Left lobe of liver (tissue), 2 donors: ENCODE results near the gene RMDN2. TPM values are rescaled to one million over a fixed set of nuclear protein-coding genes. Genes with fewer than 3 reads are reported as not detected.

ENCODE experiments used
- ATAC-seq: fragments of 200-7000 bp; cut with Tn5 transposase; one replicate; pipeline ENCODE4 v1.9.1; 2020; ENCODE audit warnings: mild to moderate bottlenecking, moderate library complexity
- DNase-seq: peaks from one replicate; pipeline ENCODE4 v3.0.0-alpha.2; 2020; ENCODE audit warnings: low spot score
- total RNA-seq: library from RNA; stranded (reverse); gene quantifications from one replicate; pipeline ENCODE4 v1.2.1, GENCODE V29; 2021
- donor health status: DM: no; HTN: no; CAD: no; lungs with moderate emphysema.
- donor health status: DM: no; HTN: yes; CAD: no.

RMDN2 gene
- total RNA-seq, 1 donor from 2014 or later, result 16.4 TPM

GRCh38 chr2:37896319-37896718 is 28.8 kb upstream of the RMDN2 start:
- peak; percentile 98 for ATAC-seq
- no peak for DNase-seq

- no peak for DNase-seq
- no peak for ATAC-seq
Observed at GRCh38 chr2:37897511-37897910, 27.6 kb upstream of the RMDN2 start.

GRCh38 chr2:37898448-37898847 is 26.6 kb upstream of the RMDN2 start:
- ATAC-seq, result no peak
- no peak for DNase-seq

GRCh38 chr2:37902991-37903390 is 22.1 kb upstream of the RMDN2 start:
- ATAC-seq, result no peak
- no peak for DNase-seq

GRCh38 chr2:37904425-37904824 is 20.7 kb upstream of the RMDN2 start:
- ATAC-seq, result no peak
- no peak for DNase-seq

GRCh38 chr2:37904993-37905392 is 20.1 kb upstream of the RMDN2 start:
- no peak for DNase-seq

GRCh38 chr2:37906131-37906530 is 19.0 kb upstream of the RMDN2 start:
- DNase-seq (no peak), ATAC-seq (no peak)

More at GRCh38 chr2:37904993-37905392, 20.1 kb upstream of the RMDN2 start:
- no peak for ATAC-seq

GRCh38 chr2:37907501-37908225 is 17.4 kb upstream of the RMDN2 start:
- no peak for ATAC-seq
- no peak for DNase-seq

- DNase-seq (no peak), ATAC-seq (peak; percentile 11)
Observed at GRCh38 chr2:37911296-37911873, 13.7 kb upstream of the RMDN2 start.

GRCh38 chr2:37912056-37912455 is 13.0 kb upstream of the RMDN2 start:
- DNase-seq, result no peak
- no peak for ATAC-seq

GRCh38 chr2:37912616-37913015 is 12.5 kb upstream of the RMDN2 start:
- DNase-seq, result no peak
- ATAC-seq, result no peak

GRCh38 chr2:37914340-37914739 is 10.7 kb upstream of the RMDN2 start:
- ATAC-seq, result no peak
- DNase-seq, result no peak

GRCh38 chr2:37915773-37916172 is 9.3 kb upstream of the RMDN2 start:
- no peak for DNase-seq
- no peak for ATAC-seq

- ATAC-seq (peak; percentile 35), DNase-seq (no peak)
Observed at GRCh38 chr2:37916512-37917082, 8.5 kb upstream of the RMDN2 start.

GRCh38 chr2:37917281-37918228 is 7.5 kb upstream of the RMDN2 start:
- ATAC-seq (no peak), DNase-seq (no peak)

- DNase-seq (no peak), ATAC-seq (peak; percentile 67)
Observed at GRCh38 chr2:37918742-37919186, 6.3 kb upstream of the RMDN2 start.

GRCh38 chr2:37919631-37920032 is 5.5 kb upstream of the RMDN2 start:
- DNase-seq (peak; percentile 71), ATAC-seq (peak; percentile 67)

GRCh38 chr2:37920570-37920969 is 4.5 kb upstream of the RMDN2 start:
- ATAC-seq (no peak), DNase-seq (no peak)

- no peak for DNase-seq
- ATAC-seq, result no peak
Observed at GRCh38 chr2:37921781-37922180, 3.3 kb upstream of the RMDN2 start.

- peak; percentile 58 for DNase-seq
- peak; percentile 21 for ATAC-seq
Observed at GRCh38 chr2:37923308-37924055, 1.6 kb upstream of the RMDN2 start.
